Activated effector memory CD4-positive, alpha-beta T cell treated with Interleukin-2 at 50 U/mL for 16 hours (primary cell): Measurements from ENCODE around the gene VAV2.
"Not testable (repeated sequence)": the region's sequence is repeated elsewhere in the genome, so short reads cannot be mapped to it uniquely, and the experiment has no call there.

ENCODE experiments used
- DNase-seq: peaks from one replicate; pipeline ENCODE4 v3.0.0-alpha.2; 2020

The VAV2 gene

DNA sequence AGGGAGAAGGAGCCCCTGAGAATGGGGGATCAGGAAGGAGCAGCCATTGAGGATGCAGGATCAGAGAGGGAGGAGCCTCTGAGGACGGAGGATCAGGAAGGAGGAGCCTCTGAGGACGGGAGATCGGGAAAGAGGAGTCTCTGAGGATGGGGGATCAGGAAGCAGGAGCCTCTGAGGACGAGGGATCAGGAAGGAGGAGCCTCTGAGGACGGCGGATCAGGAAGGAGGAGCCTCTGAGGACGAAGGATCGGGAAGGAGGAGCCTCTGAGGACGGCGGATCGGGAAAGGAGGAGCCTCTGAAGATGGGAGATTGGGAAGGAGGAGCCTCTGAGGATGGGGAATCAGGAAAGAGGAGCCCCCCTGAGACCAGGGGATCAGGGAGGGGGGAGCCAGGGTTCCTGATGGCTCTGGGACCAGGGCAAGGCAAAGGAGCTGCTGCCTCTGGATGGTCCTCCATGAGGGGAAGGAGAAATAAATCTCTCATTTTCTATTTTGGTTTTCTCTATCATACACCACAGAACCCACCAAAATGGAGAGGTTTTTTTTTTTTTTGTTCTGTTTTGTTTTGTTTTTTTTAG lies 231.3 kb downstream of the VAV2 start:
- no peak for DNase-seq

DNA sequence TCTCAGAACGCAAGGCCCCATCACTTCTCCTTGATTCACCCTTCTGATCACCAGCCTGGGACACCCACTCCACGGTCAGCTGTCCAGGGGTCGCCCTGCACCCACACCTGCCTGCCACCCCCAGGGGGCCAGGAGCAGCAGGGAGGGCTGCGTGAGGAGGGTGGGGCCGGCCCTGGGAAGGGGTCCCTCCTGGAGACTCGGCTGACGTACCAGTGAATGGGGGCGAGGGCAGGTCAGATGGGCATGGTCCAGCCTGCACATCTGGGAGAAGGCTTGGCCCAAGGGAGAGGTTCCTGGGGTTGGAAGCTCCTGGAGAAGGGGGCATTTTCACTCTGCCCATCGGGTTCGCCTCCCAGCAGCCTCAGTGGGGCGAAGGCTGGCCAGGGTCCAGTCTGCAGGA lies 232.2 kb downstream of the VAV2 start:
- no peak for DNase-seq

- no peak for DNase-seq
Observed at GRCh38 chr9:133759146-133759900, 232.8 kb downstream of the VAV2 start.

GRCh38 chr9:133758228-133758627 lies 233.9 kb downstream of the VAV2 start:
- DNase-seq: no peak

- no peak for DNase-seq
Observed at GRCh38 chr9:133754688-133755227, 237.4 kb downstream of the VAV2 start.

DNA sequence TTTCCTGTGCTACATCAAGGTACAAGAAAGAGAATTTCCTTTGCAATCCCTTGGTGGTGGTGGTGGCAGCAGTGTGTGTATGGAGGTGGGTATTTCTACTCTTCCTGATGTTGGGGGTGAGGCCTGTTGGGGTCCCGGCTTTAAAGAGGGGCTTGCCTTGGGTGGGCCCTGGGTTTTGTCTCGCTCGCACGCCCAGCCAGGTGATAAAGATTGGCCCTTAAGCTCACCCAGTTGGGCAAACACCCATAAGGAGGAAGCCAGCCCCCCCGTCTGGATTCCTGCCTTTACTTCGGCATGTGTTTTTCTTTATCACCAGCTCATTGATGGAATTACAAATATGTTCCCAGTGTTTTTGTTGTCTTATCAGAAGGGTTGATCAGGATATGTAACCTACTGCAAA lies 237.9 kb downstream of the VAV2 start:
- no peak for DNase-seq

DNA sequence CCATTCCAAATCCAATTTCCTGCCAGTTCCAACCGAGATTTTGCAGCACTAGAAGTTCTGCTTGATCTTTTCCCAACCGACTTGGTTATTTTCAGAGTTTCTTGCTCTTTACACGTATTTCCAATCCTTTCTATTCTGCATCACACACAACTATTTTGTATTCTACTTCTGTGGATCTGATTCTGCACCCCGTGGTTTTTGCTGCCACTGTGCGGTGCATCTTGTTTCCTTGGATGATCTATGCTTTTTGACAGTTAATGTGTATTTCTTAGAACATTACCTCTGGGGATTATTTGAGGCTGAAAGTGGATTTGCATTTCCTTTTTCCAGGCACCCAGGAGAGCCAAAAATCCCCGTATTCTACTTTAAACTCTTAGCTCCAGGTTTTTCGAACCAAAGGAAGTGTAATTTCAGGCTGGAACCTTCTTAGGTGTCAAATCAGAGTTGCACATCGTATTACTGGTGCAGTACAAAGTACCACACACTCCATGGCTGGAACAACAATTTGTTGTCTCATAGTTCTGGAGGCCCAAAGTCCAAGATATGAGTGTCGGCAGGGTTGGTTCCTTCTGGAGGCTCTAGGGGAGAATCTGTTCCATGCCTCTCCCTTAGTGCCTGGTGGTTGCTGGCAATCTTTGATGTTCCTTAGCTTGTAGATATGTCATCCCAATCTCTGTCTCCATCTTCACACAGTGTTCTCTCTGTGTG lies 239.2 kb downstream of the VAV2 start:
- no peak for DNase-seq

GRCh38 chr9:133750982-133751649 lies 241.0 kb downstream of the VAV2 start:
- DNase-seq: no peak

DNA sequence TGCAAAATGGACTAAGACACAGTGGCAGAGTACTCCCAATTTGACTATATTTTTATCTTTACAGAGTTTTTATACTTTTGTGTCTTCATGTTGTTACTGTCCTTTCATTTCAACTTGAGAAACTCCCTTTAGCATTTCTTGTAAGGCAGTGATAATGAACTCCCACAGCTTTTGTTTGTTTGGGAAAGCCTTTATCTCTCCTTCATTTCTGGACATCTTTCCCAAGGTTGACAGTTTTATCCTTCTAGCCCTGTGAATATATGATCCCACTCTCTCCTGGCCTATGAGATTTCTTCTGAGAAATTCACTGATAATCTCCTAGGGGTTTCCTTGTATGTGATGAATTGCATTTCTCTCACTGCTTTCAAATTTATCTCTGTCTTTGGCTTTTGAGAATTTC lies 244.8 kb downstream of the VAV2 start:
- DNase-seq: no peak

- not testable (repeated sequence) for DNase-seq
Observed at GRCh38 chr9:133744528-133744927, 247.6 kb downstream of the VAV2 start.

DNA sequence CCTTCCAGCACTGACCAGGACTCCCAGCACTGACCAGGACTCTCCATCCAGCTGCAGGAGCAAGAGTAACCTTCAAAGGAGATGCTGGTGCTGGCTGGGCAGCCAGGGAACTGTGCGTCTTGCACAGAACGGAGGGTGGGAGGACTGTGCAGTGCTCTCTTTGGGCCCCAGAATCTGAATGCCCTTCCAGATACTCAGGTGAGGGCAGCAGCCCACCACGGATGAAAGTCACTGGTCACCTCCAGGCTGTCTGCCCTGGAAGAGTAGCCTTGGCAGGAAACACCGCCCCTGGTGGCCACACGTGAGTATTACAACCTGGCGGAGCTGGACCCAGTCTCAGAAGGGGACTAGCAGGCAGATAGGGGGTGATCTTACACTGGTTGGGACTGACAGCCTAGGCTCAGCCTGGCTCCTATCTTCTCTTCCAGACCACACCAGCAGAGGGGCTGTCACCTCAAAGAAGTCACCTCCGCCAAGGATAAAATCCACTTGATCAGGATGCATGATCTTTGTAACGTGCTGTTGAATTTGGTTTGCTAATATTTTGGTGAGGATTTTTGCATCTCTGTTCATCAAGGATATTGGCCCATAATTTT lies 249.2 kb downstream of the VAV2 start:
- peak; percentile 62 for DNase-seq

- no peak for DNase-seq
Observed at GRCh38 chr9:133742251-133742650, 249.9 kb downstream of the VAV2 start.

- no peak for DNase-seq
Observed at GRCh38 chr9:133741716-133742115, 250.4 kb downstream of the VAV2 start.

GRCh38 chr9:133740911-133741310 lies 251.2 kb downstream of the VAV2 start:
- DNase-seq: no peak

DNA sequence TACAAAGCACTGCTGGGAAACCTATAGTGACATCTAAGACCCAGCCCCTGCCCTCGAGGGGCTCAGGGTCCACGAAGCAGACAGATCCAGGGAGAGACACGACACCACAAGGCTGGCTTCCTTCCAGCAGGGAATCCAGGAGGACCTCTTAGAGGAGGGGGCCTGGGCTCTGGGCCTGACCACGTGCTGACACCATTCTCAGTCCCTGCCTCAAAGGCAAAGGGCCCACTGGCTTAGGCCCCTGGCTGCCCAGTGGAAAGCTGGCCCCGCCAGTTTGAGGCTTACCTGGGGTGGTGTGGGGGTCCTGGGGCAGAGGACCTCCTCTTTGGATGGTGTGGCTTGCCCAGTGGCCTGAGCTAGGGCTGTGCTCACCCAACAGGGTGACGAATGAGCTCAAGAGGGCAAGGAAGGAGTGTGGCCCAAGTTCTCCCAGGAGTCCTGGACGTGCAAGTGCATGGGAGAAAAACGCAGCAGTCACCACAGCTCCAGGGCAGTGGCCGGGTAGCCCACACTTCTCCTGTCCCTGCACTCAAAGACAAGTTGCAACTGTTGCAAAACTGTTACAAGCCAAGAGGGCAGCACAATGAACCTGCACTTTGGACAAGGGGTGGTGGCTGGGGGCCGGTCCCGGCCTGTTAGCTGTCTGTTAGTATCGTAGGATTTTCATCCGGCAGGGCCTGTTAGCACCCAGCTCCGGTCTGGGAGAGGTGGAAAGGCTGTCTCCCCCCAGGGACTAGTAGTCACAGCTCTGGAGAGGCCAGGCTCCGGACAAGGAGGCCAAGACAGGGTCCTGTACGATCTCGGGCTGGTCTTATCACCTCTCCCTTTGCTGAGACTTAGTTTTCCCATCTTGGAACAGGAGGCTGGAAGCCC lies 252.5 kb downstream of the VAV2 start:
- DNase-seq: no peak

DNA sequence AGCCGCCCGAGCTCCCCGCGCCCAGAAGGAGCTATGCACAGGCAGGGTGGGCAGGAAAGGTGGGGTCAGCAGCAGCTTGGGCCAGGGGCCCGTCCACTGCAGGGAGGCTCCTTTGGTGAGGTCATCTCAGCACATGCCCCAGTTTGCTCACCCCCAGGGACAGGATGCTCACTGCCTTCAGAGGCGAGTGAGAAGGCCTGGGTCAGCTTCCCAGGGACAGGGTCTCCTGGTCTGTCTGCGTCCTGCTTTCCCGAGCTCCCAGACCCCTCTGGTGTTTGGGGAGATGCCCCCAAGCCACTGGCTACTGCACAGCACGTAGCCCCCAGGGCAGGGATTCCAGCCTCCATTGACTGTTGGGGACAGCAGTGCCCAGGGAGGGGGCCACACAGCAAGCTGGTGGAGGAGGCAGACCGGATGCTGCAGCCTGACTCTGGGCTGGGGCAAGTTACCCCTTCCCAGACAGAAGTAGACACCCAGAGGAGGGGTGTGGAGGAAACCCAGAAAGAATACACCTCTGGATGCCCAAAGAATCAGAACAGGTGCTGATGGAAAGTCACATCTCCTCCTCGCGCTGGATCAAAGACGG lies 253.4 kb downstream of the VAV2 start:
- no peak for DNase-seq

- peak; percentile 15 for DNase-seq
Observed at GRCh38 chr9:133737774-133738639, 254.1 kb downstream of the VAV2 start, which contains the start of gene SARDH. SARDH (minus strand) TSS chr9:133738352; CDS start chr9:133734173, 4,179 bp downstream.

DNA sequence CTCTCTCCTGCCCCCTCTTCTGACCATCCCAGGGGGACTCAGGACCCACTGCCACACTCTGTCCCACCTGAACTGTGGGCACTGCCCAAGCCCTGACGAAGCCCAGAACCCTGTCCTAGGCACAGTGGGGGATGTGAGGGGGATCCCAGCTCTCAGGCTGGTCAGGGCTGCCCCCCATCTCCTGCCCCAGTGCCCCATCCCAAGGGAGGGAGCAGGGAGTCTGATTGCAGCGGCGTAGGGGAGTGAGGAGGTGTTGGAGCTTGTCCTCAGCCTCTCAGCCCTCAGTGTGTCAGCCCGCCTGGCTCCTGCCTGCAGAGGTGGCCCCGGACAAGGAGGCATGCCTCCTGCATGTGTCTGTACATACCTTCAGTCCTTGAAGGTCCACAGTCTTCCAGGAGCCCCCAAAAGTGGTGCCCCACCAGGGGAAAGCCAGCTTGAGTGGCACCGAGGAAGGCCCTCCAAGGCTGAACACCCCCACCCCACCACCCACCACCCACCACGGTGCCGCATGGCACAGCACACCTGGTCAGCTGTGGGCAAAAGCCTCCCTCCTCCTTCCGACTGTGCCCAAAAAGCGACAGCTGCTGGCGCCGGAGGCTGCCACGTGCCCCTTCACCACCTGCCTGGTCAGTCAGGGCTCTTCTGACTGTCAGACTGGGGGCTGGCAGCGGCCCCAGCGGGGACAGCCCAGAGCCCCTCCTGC lies 254.9 kb downstream of the VAV2 start:
- no peak for DNase-seq

DNA sequence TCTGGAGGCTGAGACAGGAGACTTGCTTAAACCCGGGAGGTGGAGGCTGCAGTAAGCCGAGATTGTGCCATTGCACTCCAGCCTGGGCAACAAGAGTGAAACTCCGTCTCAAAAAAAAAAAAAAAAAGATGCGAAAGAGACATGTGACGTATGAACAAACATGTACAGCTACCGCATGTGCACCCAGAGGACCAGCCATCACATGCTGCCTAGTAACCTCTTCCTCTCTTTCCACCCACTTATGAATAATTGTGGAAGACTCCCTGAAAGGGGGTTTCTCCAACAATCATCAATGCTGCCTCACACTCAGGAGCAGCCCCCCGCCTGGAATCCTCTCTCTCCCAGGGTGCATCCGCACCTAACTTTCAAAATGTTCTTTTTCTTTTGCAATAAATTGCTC lies 256.2 kb downstream of the VAV2 start:
- DNase-seq: no peak

DNA sequence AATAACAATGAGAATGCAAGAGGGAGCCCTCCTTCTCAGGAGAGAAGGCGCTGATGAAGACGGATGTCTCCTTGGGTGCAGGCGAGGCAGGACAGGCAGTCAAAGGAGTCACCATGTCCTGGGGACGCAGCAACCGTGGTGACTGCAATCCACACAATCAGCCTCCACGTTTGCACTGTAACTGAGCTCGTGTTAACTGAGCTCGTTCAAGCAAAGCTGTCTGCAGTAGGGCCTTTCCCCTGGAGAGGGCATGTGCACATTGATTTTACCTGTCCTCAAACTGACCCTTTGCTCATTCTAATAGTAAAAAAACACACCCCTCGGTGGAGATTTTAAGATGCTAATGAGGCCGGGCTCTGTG lies 256.7 kb downstream of the VAV2 start:
- DNase-seq: no peak
